IPS DF 6.9 (cell line): Measurements from ENCODE around the gene FGFR4.

Experiments
- DNase-seq: peaks from one replicate; pipeline ENCODE4 v3.0.0-alpha.2; 2013; ENCODE audit warnings: low read depth, low spot score
- H3K27ac ChIP-seq: one replicate; pipeline ENCODE4 v1.5.1; 2013; ENCODE audit warnings: low read length, control low read depth
- H3K27me3 ChIP-seq: 2 replicates; pipeline ENCODE4 v1.6.1; 2013; ENCODE audit warnings: mild to moderate bottlenecking, low read length; ENCODE audit not compliant: control insufficient read depth, insufficient read depth
- H3K36me3 ChIP-seq: 2 replicates; pipeline ENCODE4 v1.6.1; 2013; ENCODE audit warnings: low read length; ENCODE audit not compliant: control insufficient read depth, insufficient read depth
- H3K4me1 ChIP-seq: 2 replicates; pipeline ENCODE4 v1.6.1; 2013; ENCODE audit warnings: low read length; ENCODE audit not compliant: control insufficient read depth, insufficient read depth
- H3K4me3 ChIP-seq: 2 replicates; pipeline ENCODE4 v1.5.1; 2013; ENCODE audit warnings: mild to moderate bottlenecking, low read length
- H3K9me3 ChIP-seq: 2 replicates; pipeline ENCODE4 v1.6.1; 2013; ENCODE audit warnings: low read length, inconsistent platforms; ENCODE audit not compliant: control insufficient read depth, insufficient read depth
- WGBS: extraction: QIAGEN DNeasy Blood & Tissue Kit; methylation state at CpG from one replicate; pipeline ENCODE4 v1.1.7; 2013; ENCODE audit warnings: mixed read lengths, missing lambda C conversion rate; ENCODE audit not compliant: insufficient read length, insufficient coverage; 5-methylcytosine and 5-hydroxymethylcytosine counted together

Gene FGFR4

GRCh38 chr5:177093082-177093712 is 6.5 kb downstream of the FGFR4 start:
- no peak overlapping the region for H3K27ac ChIP-seq
- H3K4me3 ChIP-seq, result no peak overlapping the region
- H3K27me3 ChIP-seq, result no peaks in the 10 kb centered on the region
- no CpG with 5 or more reads among the region's 40 CpGs for WGBS
- no peaks in the 10 kb centered on the region for H3K9me3 ChIP-seq
- no peaks in the 10 kb centered on the region for H3K4me1 ChIP-seq
- DNase-seq, result no peak
- H3K36me3 ChIP-seq, result peaks cover 52% of the 10 kb centered on the region

DNA sequence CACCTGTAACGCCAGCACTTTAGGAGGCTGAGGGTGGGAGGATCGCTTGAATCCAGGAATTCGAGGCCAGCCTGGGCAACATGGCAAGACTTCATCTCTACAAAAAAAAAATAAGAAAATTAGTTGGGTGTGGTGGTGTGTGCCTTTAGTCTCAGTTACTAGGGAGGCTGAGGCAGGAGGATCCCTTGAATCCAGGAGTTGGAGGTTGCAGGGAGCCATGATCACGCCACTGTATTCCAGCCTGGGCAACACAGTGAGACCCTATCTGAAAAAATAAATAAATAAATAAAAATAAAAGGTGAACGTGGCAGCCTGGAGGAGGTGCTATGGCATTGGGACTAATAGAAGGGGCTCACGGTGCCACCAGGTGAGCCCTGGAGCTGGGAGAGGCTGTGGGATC is 7.1 kb downstream of the FGFR4 start:
- no peak for DNase-seq
- Histone ChIP-seq H3K4me3 (no peak overlapping the region), H3K27ac (no peak overlapping the region), H3K36me3 (peaks cover 57% of the 10 kb centered on the region), H3K4me1 (peaks cover 3% of the 10 kb centered on the region; the same call in 1 of the 2 replicates), H3K27me3 (no peaks in the 10 kb centered on the region), H3K9me3 (no peaks in the 10 kb centered on the region)
- no CpG with 5 or more reads among the region's 6 CpGs for WGBS

GRCh38 chr5:177094224-177095087 is 7.7 kb downstream of the FGFR4 start:
- H3K27me3 ChIP-seq, result no peaks in the 10 kb centered on the region
- no peak overlapping the region for H3K27ac ChIP-seq
- H3K36me3 ChIP-seq, result peaks cover 58% of the 10 kb centered on the region
- WGBS, result no CpG with 5 or more reads among the region's 12 CpGs
- DNase-seq, result no peak
- H3K4me1 ChIP-seq, result peaks cover 3% of the 10 kb centered on the region; the same call in 1 of the 2 replicates
- H3K4me3 ChIP-seq, result no peak overlapping the region
- no peaks in the 10 kb centered on the region for H3K9me3 ChIP-seq

DNA sequence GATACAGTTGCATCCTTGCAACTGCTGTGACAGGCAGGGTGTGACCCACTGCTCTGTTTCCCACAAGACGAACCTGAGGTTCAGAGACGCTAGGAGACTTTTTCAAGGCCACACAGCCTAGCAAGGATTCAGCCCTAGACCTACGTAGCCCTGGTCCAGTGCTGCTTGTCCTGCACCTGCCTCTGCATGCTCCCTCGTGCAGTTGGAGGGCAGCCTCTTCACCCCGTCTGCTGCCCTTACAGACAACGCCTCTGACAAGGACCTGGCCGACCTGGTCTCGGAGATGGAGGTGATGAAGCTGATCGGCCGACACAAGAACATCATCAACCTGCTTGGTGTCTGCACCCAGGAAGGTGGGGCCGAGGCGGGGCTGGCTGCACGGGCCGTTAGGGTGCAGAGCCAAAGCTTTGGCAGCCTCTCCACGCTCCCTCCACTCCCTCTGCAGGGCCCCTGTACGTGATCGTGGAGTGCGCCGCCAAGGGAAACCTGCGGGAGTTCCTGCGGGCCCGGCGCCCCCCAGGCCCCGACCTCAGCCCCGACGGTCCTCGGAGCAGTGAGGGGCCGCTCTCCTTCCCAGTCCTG is 8.5 kb downstream of the FGFR4 start:
- H3K4me1 ChIP-seq, result peaks cover 3% of the 10 kb centered on the region; the same call in 1 of the 2 replicates
- no peak overlapping the region for H3K4me3 ChIP-seq
- DNase-seq, result no peak
- no peaks in the 10 kb centered on the region for H3K27me3 ChIP-seq
- WGBS, result no CpG with 5 or more reads among the region's 28 CpGs
- peaks cover 55% of the 10 kb centered on the region for H3K36me3 ChIP-seq
- no peaks in the 10 kb centered on the region for H3K9me3 ChIP-seq
- no peak overlapping the region for H3K27ac ChIP-seq

DNA sequence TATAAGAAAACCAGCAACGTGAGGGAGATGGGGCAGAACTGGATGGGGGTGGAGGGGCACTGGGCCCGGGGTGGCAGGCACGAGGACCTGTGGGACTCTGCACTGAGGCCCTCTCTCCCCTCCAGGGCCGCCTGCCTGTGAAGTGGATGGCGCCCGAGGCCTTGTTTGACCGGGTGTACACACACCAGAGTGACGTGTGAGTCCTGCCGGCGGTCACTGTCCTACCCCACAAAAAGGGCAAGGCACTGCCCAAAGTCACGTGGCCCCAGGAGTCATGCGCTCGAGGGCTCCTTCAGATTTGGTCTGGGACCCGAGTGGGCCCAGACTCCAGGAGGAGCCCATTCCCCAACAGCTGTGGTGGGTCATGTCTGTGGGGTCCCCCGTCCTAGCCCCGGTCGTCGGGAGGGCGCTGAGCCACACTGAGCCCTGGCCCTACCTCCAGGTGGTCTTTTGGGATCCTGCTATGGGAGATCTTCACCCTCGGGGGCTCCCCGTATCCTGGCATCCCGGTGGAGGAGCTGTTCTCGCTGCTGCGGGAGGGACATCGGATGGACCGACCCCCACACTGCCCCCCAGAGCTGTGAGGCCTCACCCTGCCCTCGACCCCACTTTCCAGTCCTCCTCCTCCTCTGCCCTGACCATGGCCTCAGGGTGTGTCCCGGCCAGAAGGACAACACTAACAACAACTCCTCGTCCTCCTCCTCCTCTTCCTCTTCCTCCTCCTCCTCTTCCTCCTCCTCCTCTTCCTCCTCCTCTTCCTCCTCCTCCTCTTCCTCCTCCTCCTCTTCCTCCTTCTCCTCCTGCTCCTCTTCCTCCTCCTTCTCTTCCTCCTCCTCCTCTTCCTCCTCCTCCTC is 9.7 kb downstream of the FGFR4 start:
- Histone ChIP-seq H3K36me3 (peaks cover 44% of the 10 kb centered on the region), H3K4me1 (peaks cover 3% of the 10 kb centered on the region; the same call in 1 of the 2 replicates), H3K27ac (no peak overlapping the region), H3K9me3 (no peaks in the 10 kb centered on the region), H3K4me3 (no peak overlapping the region), H3K27me3 (no peaks in the 10 kb centered on the region)
- DNase-seq, result no peak
- WGBS, result no CpG with 5 or more reads among the region's 29 CpGs

GRCh38 chr5:177097016-177097985 is 10.6 kb downstream of the FGFR4 start:
- no CpG with 5 or more reads among the region's 30 CpGs for WGBS

DNA sequence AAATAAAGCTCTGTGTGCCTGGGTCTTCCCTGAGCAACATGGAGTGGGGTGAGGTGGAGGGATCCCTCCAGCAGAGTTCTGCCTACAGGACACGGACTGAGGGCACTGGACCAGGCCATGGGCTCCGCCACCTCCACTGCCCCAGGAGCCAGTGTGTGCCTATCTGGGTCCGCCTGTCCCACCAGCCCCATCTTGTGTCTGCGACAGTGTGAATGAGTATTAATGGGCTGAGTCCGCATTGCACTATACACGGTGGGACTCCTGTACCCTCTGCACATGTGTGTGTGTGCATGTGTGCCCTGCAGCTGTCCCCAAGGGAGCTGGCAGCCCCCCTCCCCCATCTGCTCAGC is 11.4 kb downstream of the FGFR4 start:
- no peaks in the 10 kb centered on the region for H3K27me3 ChIP-seq
- WGBS, result no CpG with 5 or more reads among the region's 6 CpGs
- peaks cover 27% of the 10 kb centered on the region for H3K36me3 ChIP-seq
- H3K4me1 ChIP-seq, result peaks cover 3% of the 10 kb centered on the region; the same call in 1 of the 2 replicates
- H3K9me3 ChIP-seq, result no peaks in the 10 kb centered on the region
- DNase-seq, result no peak
- no peak overlapping the region for H3K27ac ChIP-seq
- no peak overlapping the region for H3K4me3 ChIP-seq

More at GRCh38 chr5:177097016-177097985, 10.6 kb downstream of the FGFR4 start:
- Histone ChIP-seq H3K27ac (no peak overlapping the region), H3K36me3 (peaks cover 35% of the 10 kb centered on the region), H3K4me3 (no peak overlapping the region), H3K27me3 (no peaks in the 10 kb centered on the region), H3K4me1 (peaks cover 3% of the 10 kb centered on the region; the same call in 1 of the 2 replicates), H3K9me3 (no peaks in the 10 kb centered on the region)
- no peak for DNase-seq

- WGBS, result no CpG with 5 or more reads among the region's 18 CpGs
- Histone ChIP-seq H3K36me3 (peaks cover 22% of the 10 kb centered on the region), H3K27ac (no peak overlapping the region), H3K27me3 (no peaks in the 10 kb centered on the region), H3K4me3 (no peak overlapping the region), H3K9me3 (no peaks in the 10 kb centered on the region), H3K4me1 (peaks cover 3% of the 10 kb centered on the region; the same call in 1 of the 2 replicates)
- DNase-seq, result no peak
Measured at GRCh38 chr5:177098470-177099141, 11.9 kb downstream of the FGFR4 start.
